HL-60/S4 treated with retinoic acid at 250 ng/mL for 4 days and 3 days (cell line): ENCODE data around the gene GOLGA7B.

ENCODE experiments used
- in situ Hi-C: fragments of 300-500 bp; cut with MboI; formaldehyde crosslinking; loops from 2 replicates; pipeline ENCODE4 v1.7.0; 2022; ENCODE audit warnings: low sequenced_read_pairs

GOLGA7B gene

DNA sequence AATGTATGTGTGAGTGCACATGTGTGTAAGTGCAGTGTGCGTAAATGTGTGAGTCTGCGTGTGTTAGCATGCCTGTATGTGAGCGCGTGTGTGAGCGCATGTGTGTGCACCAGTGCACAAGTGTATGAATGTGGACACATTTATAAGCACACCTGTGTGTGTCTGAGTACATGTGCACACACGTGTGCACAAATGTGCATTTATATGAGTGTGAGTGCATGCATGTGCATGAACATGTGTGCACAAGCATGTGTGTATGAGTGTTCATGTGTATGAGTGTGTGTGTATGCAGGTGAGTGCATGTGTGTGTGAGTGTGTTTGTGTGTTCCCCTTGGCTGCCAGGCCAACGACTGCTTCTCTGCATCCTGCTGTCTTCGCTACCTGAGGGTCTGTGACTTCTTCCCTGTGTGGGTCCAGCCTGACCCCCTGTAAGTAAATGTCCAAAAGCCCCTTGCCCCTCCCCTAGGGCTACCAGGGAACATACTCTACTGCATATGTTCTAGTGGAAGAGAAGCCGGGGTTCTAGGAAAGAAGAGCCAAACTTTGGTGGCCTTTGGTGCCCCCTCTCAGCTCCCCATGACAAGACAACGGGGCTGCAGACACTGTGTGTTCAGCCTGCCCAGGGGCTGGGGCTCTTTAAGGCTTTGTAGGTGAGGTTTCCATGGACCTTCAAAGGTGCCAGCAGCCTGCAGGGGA lies 17.0 kb downstream of the GOLGA7B start:
- in situ Hi-C loops, result no loop called here

DNA sequence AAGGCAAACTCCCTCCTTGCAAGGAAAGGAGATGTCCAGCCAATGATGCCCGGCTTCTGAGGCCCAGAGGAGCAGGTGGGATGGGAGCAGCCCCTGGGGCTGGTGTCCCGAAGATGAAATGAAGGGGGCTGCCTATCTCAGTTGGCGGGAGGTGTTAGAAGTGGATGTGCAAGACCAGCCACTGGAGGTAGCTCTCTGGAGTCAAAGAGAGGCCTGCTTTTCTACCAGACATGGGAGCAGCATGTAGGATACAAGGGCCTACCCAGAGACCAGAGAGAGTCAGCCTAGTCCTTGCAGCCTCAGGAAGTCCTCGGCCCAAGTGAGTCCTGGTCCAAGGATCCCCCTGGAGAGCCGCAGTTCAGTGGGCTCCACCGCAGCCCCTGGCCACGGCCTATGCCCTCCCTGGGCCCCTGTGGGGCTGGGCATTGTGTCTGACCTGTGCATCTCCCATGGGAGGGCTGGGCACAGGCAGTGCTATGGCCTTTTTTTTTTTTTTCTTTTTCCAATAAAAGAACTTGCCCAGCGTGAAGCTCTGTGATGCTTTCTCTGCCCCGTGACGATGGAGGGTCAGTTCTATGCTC lies 17.7 kb downstream of the GOLGA7B start:
- in situ Hi-C loops, result no loop called here

GRCh38 chr10:97868134-97868685 lies 18.6 kb downstream of the GOLGA7B start:
- in situ Hi-C loops, result no loop called here

DNA sequence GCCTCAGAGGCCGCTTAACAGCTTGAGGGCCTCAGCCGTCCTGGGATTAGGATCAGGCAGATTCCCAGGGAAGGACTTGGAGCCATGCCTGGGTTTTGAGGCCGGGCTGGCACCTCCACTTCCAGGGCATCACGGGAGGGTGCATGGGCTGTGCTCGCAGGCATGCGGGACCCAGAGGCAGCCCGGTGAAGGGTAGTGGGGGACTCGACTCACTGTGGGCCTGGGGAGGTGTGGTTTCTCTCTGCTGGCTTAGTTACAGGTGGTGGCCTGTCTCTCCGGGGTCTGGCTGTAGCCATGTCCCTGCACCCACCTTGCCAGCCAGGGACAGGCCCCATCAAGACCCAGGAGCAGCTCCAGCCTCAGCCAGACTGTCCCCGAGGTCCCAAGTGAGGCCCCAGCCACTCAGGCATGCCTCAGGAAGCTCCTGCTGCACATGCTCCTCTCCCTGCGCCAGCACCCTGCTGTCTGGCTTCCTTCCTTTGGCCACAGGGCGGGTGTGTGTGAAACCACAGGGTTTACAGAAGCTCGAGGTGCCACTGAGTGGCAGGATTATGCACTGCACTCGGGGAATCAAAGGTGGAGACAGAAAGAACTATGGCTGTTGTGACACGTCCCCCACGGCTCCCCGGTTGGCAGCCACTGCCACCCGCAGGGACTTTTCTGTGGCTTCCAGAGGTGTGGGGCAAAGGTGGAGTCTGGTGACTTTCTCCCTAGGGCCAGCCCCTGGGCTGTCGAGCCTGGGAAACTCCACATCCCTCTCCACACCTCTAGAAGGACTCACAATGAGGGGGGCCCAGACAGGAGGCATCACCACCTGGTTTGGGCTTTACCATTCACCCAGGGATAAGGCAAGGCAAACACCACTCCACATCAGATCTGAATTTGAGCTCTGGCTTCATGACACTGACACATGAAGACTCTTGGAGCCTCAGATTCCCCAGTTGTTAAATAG lies 19.7 kb downstream of the GOLGA7B start:
- in situ Hi-C loops, result no loop called here

DNA sequence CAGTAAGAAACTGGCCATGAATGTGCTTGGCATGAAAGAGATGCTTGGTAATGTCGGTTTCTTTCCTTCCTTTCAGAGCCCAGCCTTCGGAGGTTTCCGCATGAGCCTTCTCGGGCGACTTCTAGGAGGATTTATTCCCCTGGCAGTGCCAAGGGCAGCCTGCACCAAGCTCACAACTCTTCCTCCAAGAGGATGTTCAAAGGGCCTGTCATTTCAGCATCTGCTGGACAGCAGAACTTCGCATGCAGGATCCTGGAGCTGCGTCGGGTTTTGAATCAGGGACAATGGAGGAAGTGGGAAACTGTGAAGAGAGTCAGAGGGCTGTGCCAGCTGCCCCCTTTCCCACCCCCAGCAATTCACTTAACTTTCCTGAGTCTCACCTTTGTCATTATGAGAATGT lies 21.3 kb downstream of the GOLGA7B start:
- in situ Hi-C loops, result no loop called here

DNA sequence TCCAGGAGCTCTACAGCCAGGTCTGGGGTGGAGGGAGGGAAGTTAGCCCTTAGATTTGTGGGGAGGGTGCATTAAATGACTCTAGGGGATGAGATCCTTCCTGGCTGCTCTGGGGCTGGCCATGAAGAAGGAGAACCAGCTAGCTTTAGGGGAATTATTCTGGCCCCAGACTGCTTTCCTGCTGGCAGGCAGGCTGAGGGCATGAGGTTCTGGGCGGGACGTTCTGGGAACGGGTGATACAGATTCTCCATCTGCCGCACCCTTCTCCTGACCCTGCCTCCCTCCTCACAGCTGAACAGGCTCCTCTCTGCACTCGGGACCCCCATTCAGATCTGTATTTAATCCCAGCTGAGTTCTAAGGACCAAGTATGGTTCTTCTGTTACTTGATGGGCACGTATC lies 23.9 kb downstream of the GOLGA7B start:
- in situ Hi-C loops, result no loop called here

- in situ Hi-C loops, result no loop called here
Measured at GRCh38 chr10:97874332-97874731, 24.7 kb downstream of the GOLGA7B start.

DNA sequence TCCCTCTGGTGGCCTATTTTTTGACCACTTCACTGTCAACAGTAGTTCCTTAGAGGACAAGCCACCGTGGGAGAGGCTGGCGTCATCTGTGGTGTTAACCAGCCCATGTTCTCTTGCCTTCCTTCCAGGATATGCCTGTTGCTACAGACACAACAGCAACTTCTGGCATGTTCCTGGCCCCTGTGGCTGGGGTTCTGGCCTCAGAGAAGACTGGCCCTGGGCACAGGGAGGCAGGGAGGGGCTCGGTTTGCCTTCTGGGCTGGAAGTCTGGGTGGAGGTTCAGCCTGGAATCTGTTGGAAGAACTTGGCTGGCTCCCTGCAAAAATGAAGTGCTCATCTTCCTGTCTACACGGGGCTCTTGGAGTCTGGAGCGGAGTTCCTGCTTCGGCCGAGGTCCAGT lies 25.7 kb downstream of the GOLGA7B start:
- in situ Hi-C loops, result no loop called here

DNA sequence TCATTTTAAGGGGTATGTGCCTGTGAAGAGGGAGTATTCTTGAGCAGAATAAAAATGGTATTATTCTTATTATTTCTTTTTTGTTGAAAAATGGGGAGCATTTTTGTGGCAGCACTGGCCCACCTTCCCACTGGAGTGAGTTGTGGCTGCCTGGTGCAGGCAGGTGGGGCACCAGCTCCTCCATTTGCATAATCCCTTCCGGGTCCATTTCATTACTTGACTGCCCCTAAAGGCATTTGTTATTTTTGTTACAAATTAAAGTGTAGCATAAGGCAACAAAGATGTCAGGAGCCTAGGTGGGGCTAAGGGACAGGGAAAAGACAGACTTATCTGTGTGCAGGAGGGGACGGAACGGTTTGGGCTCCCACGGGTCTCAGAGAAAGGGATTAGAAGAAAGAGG lies 26.8 kb downstream of the GOLGA7B start:
- in situ Hi-C loops, result no loop called here

- in situ Hi-C loops, result no loop called here
Measured at GRCh38 chr10:97879241-97879640, 29.6 kb downstream of the GOLGA7B start.

DNA sequence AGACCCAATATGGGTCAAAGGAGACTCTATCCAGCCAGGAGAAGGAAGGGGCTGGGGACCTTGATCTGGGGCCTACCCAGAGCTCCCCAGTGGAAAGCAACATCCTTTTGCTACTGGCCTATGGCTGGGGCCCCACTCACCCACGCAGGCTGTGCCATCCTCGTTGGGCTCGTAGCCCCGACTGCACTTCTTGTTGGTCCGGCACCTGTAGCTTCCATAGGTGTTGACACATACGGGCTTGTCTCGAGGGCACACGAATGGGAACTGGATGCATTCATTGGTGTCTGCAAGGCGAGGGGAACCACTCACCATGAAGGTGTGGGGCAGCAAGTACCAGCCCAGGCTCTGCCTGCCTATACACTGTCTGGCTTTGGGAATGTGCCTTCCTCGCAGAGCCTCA lies 30.5 kb downstream of the GOLGA7B start:
- in situ Hi-C loops, result no loop called here

DNA sequence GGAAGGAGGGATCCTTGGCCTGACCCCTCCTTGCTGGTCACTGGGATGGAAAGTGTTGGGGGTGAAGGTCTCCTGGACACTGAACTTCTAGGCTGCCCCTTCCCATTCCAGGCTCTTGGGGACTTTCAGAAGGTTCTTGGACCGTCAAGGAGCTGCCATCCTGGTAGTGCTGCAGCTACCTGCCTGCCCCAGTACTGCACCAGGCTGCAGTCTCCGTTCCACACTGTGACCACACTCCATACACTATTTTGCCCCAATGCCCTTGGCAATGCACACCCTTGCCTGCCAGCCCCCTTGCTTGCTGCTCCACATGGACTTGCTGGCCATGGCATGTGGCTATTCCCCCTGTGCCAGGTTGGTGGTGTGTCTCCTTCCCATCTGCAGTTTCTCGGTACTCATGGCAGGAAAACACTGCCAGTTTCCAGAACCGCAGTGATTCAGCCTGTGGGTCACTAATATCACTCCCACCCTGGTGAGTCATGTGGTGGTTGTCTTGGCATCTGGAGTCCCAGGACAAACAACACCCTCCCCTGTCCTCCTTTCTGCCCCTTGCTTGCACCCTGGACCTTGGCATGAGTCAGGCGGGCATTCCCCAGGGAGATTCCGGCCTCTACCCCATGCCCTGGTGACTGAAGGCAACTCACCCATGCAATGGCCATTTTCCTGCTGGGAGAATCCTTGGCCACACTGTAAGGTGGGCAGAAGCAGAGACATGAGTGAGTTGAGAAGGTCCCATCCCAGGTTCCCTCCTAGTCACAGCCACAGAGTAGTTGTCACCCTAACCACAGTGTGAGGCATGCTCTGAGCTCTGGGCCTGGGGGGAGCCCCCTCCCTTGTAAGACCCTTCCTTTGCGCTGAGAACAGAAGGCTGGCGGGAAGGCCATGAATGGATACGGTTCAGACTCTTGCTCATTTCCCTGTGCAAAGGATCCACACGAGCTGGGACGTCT lies 32.8 kb downstream of the GOLGA7B start:
- in situ Hi-C loops, result no loop called here

GRCh38 chr10:97883092-97883485 lies 33.4 kb downstream of the GOLGA7B start:
- in situ Hi-C loops, result no loop called here

GRCh38 chr10:97886286-97886685 lies 36.6 kb downstream of the GOLGA7B start:
- in situ Hi-C loops, result no loop called here

DNA sequence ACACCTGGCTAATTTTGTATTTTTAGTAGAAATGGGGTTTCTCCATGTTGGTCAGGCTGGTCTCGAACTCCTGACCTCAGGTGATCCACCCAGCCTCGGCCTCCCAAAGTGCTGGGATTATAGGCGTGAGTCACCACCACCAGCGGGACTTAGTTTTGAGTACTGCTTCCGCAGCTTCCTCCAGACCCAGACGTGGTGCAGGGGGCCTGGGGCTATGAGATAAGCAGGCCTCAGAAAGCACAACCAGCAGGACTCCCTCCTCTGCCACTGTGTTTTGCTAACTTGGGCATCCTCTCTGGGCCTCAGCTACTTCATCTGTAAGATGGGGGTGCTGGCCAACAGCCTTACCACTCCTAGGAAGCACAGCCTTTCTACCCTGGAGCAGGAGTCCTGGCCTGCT lies 37.8 kb downstream of the GOLGA7B start:
- in situ Hi-C loops, result no loop called here

- in situ Hi-C loops, result no loop called here
Measured at GRCh38 chr10:97888134-97888533, 38.5 kb downstream of the GOLGA7B start.

DNA sequence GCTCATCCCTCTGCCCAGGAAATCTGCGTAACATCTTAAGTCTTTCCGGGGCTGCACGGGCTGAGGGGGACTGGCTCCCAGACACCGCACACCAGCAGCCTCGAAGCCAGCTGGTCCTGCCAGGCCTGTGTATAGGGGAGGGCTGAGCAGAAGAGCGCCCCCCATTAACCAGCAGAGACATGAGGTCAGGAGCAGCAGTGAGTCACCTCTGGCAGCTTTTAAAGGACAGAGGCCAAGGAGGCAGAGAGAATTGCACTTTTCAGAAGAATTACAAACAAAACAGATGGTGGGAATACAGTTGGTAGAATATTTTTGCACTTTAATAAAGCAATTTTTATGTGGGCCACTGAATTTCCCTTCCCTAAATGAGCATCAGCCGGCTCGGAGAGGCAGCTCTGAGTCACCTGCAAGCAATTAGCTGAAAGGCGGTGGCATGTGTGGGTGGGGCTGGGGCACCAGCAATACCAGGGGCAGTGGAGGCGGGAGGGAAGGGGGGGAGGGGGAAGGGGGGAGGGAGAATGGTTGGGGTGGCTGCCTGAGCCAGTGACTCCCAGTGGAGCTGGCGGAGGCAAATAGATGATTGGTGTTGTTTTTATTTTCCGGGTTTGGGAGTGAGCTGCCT lies 39.1 kb downstream of the GOLGA7B start:
- in situ Hi-C loops, result no loop called here

DNA sequence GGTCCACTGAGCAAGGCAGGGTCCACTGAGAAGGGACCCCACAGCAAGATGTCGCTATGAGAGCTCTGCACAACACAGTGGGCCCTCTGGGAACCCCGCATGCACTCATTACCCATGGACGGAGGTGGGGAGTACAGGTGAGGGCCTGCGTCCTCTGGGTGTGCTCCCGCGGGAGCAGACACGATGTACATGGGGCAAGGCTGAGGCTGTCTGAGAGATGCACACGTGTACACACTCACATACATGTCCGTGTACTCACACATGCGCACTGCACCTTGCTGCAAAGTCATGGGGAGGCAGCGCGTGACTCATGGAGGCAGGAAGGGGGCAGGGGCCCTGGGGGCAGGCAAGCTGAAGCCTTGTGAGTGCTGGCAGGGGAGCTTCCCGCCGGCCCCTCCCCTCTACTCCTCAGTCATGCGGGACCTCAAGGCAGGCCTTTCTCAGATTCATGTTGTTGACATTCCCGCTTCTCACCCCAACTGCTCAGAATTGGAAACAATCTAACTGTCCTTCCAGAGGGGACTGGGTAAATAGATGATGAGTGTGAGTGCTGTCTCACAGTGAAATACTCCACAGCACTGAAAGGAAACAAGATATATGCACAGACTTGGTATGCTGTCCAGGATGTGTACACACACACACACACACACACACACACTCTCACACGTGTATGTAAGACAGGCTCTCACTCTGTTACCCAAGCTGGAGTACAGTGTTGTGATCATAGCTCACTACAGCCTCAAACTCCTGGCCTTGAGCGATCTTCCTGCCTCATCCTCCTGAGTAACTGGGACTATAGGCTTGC lies 40.0 kb downstream of the GOLGA7B start:
- in situ Hi-C loops, result no loop called here

DNA sequence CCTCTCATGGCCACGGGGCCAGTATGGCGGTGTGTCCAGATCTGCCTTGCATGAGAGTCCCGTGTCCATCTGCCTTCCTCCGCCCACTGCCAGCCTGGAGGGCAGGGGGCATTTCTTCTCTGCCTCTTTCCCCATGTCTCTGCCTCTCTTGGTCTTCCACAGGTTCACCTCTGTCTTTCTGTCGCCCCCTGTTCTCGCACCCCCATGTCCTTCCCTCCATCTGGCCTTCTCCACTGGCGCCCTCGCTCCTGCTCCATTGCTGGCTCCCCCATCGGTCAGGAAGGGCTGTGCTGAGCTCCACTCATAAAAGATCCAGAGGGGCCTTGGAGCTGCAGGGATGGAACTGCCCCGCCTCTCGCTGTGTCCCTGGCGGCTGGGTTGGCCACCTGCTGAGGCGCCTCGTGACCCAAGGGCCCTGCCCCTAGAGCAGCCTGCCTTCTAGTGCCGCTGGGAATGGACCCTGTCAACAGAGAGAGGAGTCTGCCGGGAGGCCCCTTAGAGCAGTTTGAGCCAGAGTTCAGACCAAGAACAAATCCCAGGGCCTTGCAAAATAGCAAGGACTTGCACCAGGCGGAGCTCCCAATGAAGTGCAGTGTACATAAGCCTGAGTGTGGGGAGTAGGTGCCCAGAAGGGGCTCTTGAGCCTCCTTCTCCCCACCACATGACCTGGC lies 42.0 kb downstream of the GOLGA7B start:
- in situ Hi-C loops, result no loop called here
